ENCODE data around the gene TRAF3IP3. TPM values are rescaled to one million over a fixed set of nuclear protein-coding genes. Genes with fewer than 3 reads are reported as not detected.

Gene TRAF3IP3
- total RNA-seq, 2 donors from 2014 or later: 127 to 157 TPM

GRCh38 chr1:209742409-209743144, 13.3 kb upstream of the TRAF3IP3 start:
- H3K27me3 Mint-ChIP-seq (ENCODE audit: low read depth): no peaks in the 10 kb centered on the region
- ATAC-seq (replicated peaks in 1 of 2) (no peak), DNase-seq (no peak)
- no peaks in the 10 kb centered on the region for H3K9me3 Mint-ChIP-seq
- peak overlapping the region in 1 of 2 donors; percentile 4 for H3K4me3 Mint-ChIP-seq
- no peaks in the 10 kb centered on the region for H3K36me3 Mint-ChIP-seq (ENCODE audit: insufficient read depth in 2 of 2)
- H3K27ac Mint-ChIP-seq: no peak overlapping the region
- H3K4me1 Mint-ChIP-seq (ENCODE audit: low read depth): peaks cover 47% of the 10 kb centered on the region

GRCh38 chr1:209743145-209743482, 12.7 kb upstream of the TRAF3IP3 start:
- no peak overlapping the region for H3K27ac Mint-ChIP-seq
- peak in 1 of 2 donors; percentile 3 for ATAC-seq (replicated peaks in 1 of 2)

GRCh38 chr1:209746451-209747165, 9.2 kb upstream of the TRAF3IP3 start:
- Mint-ChIP-seq H3K36me3 (ENCODE audit: insufficient read depth in 2 of 2) (no peaks in the 10 kb centered on the region), H3K4me3 (peak overlapping the region; percentile 27 to 88), H3K4me1 (ENCODE audit: low read depth) (peaks cover 77% of the 10 kb centered on the region), H3K27ac (peak overlapping the region; percentile 87), H3K27me3 (ENCODE audit: low read depth) (no peaks in the 10 kb centered on the region), H3K9me3 (no peaks in the 10 kb centered on the region)
- ATAC-seq (replicated peaks in 1 of 2) (no peak), DNase-seq (no peak)

More at GRCh38 chr1:209743145-209743482, 12.7 kb upstream of the TRAF3IP3 start:
- no peaks in the 10 kb centered on the region for H3K36me3 Mint-ChIP-seq (ENCODE audit: insufficient read depth in 2 of 2)
- H3K27me3 Mint-ChIP-seq (ENCODE audit: low read depth): no peaks in the 10 kb centered on the region
- DNase-seq: peak; percentile 11 to 32
- peak overlapping the region in 1 of 2 donors; percentile 4 for H3K4me3 Mint-ChIP-seq
- H3K4me1 Mint-ChIP-seq (ENCODE audit: low read depth): peaks cover 53% of the 10 kb centered on the region
- H3K9me3 Mint-ChIP-seq: no peaks in the 10 kb centered on the region

- peak overlapping the region; percentile 91 for H3K27ac Mint-ChIP-seq
- H3K36me3 Mint-ChIP-seq (ENCODE audit: insufficient read depth in 2 of 2): no peaks in the 10 kb centered on the region
- peak overlapping the region; percentile 71 to 88 for H3K4me3 Mint-ChIP-seq
- H3K4me1 Mint-ChIP-seq (ENCODE audit: low read depth): peaks cover 77% of the 10 kb centered on the region
- ATAC-seq (replicated peaks in 1 of 2): peak; percentile 76 to 78
- no peaks in the 10 kb centered on the region for H3K9me3 Mint-ChIP-seq
- peak; percentile 93 to 94 for DNase-seq
- H3K27me3 Mint-ChIP-seq (ENCODE audit: low read depth): no peaks in the 10 kb centered on the region
Observed at GRCh38 chr1:209747580-209748262, 8.1 kb upstream of the TRAF3IP3 start.

GRCh38 chr1:209748620-209749019, 7.2 kb upstream of the TRAF3IP3 start:
- ATAC-seq (replicated peaks in 1 of 2) (no peak), DNase-seq (peak in 1 of 2 donors; percentile 35)
- no peaks in the 10 kb centered on the region for H3K36me3 Mint-ChIP-seq (ENCODE audit: insufficient read depth in 2 of 2)
- H3K27me3 Mint-ChIP-seq (ENCODE audit: low read depth): no peaks in the 10 kb centered on the region
- H3K4me1 Mint-ChIP-seq (ENCODE audit: low read depth): peaks cover 77% of the 10 kb centered on the region
- peak overlapping the region; percentile 71 to 88 for H3K4me3 Mint-ChIP-seq
- peak overlapping the region; percentile 91 for H3K27ac Mint-ChIP-seq
- no peaks in the 10 kb centered on the region for H3K9me3 Mint-ChIP-seq

- ATAC-seq (replicated peaks in 1 of 2): peak in 1 of 2 donors; percentile 2
- H3K9me3 Mint-ChIP-seq: no peaks in the 10 kb centered on the region
- no peaks in the 10 kb centered on the region for H3K27me3 Mint-ChIP-seq (ENCODE audit: low read depth)
- peak overlapping the region; percentile 45 to 80 for H3K4me3 Mint-ChIP-seq
- H3K36me3 Mint-ChIP-seq (ENCODE audit: insufficient read depth in 2 of 2): no peaks in the 10 kb centered on the region
- peak overlapping the region; percentile 88 for H3K27ac Mint-ChIP-seq
- peaks cover 81% of the 10 kb centered on the region for H3K4me1 Mint-ChIP-seq (ENCODE audit: low read depth)
- DNase-seq: no peak
Observed at GRCh38 chr1:209749205-209749604, 6.6 kb upstream of the TRAF3IP3 start.

GRCh38 chr1:209749670-209750323, 6.1 kb upstream of the TRAF3IP3 start:
- Mint-ChIP-seq H3K4me3 (peak overlapping the region; percentile 45 to 80), H3K27me3 (ENCODE audit: low read depth) (no peaks in the 10 kb centered on the region), H3K27ac (peak overlapping the region; percentile 88), H3K9me3 (no peaks in the 10 kb centered on the region), H3K4me1 (ENCODE audit: low read depth) (peaks cover 87% of the 10 kb centered on the region), H3K36me3 (ENCODE audit: insufficient read depth in 2 of 2) (no peaks in the 10 kb centered on the region)
- ATAC-seq (replicated peaks in 1 of 2) (no peak), DNase-seq (peak in 1 of 2 donors; percentile 10)

- Mint-ChIP-seq H3K27ac (peak overlapping the region; percentile 97), H3K4me3 (peak overlapping the region; percentile 72 to 81), H3K9me3 (no peaks in the 10 kb centered on the region), H3K27me3 (ENCODE audit: low read depth) (no peaks in the 10 kb centered on the region), H3K4me1 (ENCODE audit: low read depth) (peaks cover 89% of the 10 kb centered on the region), H3K36me3 (ENCODE audit: insufficient read depth in 2 of 2) (peaks cover 6 to 9% of the 10 kb centered on the region in 2 donors)
- ATAC-seq (replicated peaks in 1 of 2) (peak; percentile 61 to 64), DNase-seq (peak; percentile 60 to 66)
Observed at GRCh38 chr1:209751627-209752231, 4.1 kb upstream of the TRAF3IP3 start.

GRCh38 chr1:209752890-209753289, 3.0 kb upstream of the TRAF3IP3 start:
- no peaks in the 10 kb centered on the region for H3K9me3 Mint-ChIP-seq
- ATAC-seq (replicated peaks in 1 of 2) (no peak), DNase-seq (no peak)
- peaks cover 79% of the 10 kb centered on the region for H3K4me1 Mint-ChIP-seq (ENCODE audit: low read depth)
- H3K36me3 Mint-ChIP-seq (ENCODE audit: insufficient read depth in 2 of 2): peaks cover 6 to 16% of the 10 kb centered on the region in 2 donors
- H3K27me3 Mint-ChIP-seq (ENCODE audit: low read depth): no peaks in the 10 kb centered on the region
- H3K27ac Mint-ChIP-seq: no peak overlapping the region
- peak overlapping the region; percentile 39 to 72 for H3K4me3 Mint-ChIP-seq

GRCh38 chr1:209755256-209755655, 597 bp upstream of the TRAF3IP3 start:
- no peak for DNase-seq
- Mint-ChIP-seq H3K27ac (peak overlapping the region; percentile 83), H3K36me3 (ENCODE audit: insufficient read depth in 2 of 2) (peaks cover 17 to 38% of the 10 kb centered on the region in 2 donors), H3K27me3 (ENCODE audit: low read depth) (no peaks in the 10 kb centered on the region), H3K4me3 (peak overlapping the region; percentile 90 to 95), H3K4me1 (ENCODE audit: low read depth) (peaks cover 83% of the 10 kb centered on the region), H3K9me3 (no peaks in the 10 kb centered on the region)
- no peak for ATAC-seq (replicated peaks in 1 of 2)

GRCh38 chr1:209756615-209757445, 977 bp downstream of the TRAF3IP3 start:
- peak; percentile 43 to 49 for DNase-seq
- Mint-ChIP-seq H3K27ac (peak overlapping the region; percentile 83), H3K36me3 (ENCODE audit: insufficient read depth in 2 of 2) (peaks cover 23 to 52% of the 10 kb centered on the region in 2 donors), H3K9me3 (no peaks in the 10 kb centered on the region), H3K4me3 (peak overlapping the region; percentile 90 to 95), H3K27me3 (ENCODE audit: low read depth) (no peaks in the 10 kb centered on the region), H3K4me1 (ENCODE audit: low read depth) (peaks cover 83% of the 10 kb centered on the region)
- peak; percentile 42 to 43 for ATAC-seq (replicated peaks in 1 of 2)

GRCh38 chr1:209758400-209758799, 2.5 kb downstream of the TRAF3IP3 start:
- Mint-ChIP-seq H3K9me3 (no peaks in the 10 kb centered on the region), H3K4me3 (peak overlapping the region; percentile 90 to 95), H3K4me1 (ENCODE audit: low read depth) (peaks cover 83% of the 10 kb centered on the region), H3K27me3 (ENCODE audit: low read depth) (no peaks in the 10 kb centered on the region), H3K36me3 (ENCODE audit: insufficient read depth in 2 of 2) (peaks cover 23 to 67% of the 10 kb centered on the region in 2 donors), H3K27ac (peak overlapping the region; percentile 83)
- ATAC-seq (replicated peaks in 1 of 2) (no peak), DNase-seq (no peak)

Data from activated T-cell treated with anti-CD3 and anti-CD28 coated beads, Interleukin-2, amount 50 U/mL, for 72 hours (primary cell).